GM21360 (cell line): ENCODE measurements around the gene WFIKKN1.

Source experiments
- ATAC-seq: cut with Tn5 transposase; IDR thresholded peaks from one replicate; pipeline ENCODE4 v1.9.1; 2021; ENCODE audit warnings: mild to moderate bottlenecking, moderate library complexity; ENCODE audit not compliant: unreplicated experiment

WFIKKN1 gene

GRCh38 chr16:622920-623280 is 7.9 kb upstream of the WFIKKN1 start:
- no peak for ATAC-seq

GRCh38 chr16:624526-625070 is 6.2 kb upstream of the WFIKKN1 start:
- no peak for ATAC-seq

GRCh38 chr16:625117-625976 is 5.4 kb upstream of the WFIKKN1 start:
- no peak for ATAC-seq

- ATAC-seq: no peak
Measured at GRCh38 chr16:625977-626765, 4.6 kb upstream of the WFIKKN1 start.

GRCh38 chr16:626787-627453 is 3.9 kb upstream of the WFIKKN1 start:
- no peak for ATAC-seq

GRCh38 chr16:627454-628239 is 3.1 kb upstream of the WFIKKN1 start:
- no peak for ATAC-seq

GRCh38 chr16:628321-629061 is 2.3 kb upstream of the WFIKKN1 start:
- no peak for ATAC-seq

- no peak for ATAC-seq
Measured at GRCh38 chr16:629185-629832, 1.5 kb upstream of the WFIKKN1 start.

- ATAC-seq: no peak
Measured at GRCh38 chr16:629833-630248, 944 bp upstream of the WFIKKN1 start.

- no peak for ATAC-seq
Measured at GRCh38 chr16:630249-630814, 453 bp upstream of the WFIKKN1 start.

- no peak for ATAC-seq
Measured at GRCh38 chr16:631808-632358, 1.1 kb downstream of the WFIKKN1 start.

- no peak for ATAC-seq
Measured at GRCh38 chr16:632486-633335, 1.9 kb downstream of the WFIKKN1 start.

- no peak for ATAC-seq
Measured at GRCh38 chr16:633336-634050, 2.7 kb downstream of the WFIKKN1 start.

GRCh38 chr16:634051-634670 is 3.4 kb downstream of the WFIKKN1 start:
- no peak for ATAC-seq

GRCh38 chr16:634996-635395 is 4.2 kb downstream of the WFIKKN1 start:
- ATAC-seq: no peak

- peak; percentile 12 for ATAC-seq
Measured at GRCh38 chr16:635573-636205, 4.9 kb downstream of the WFIKKN1 start.
